Ovary (tissue), 3 donors: ENCODE data around the gene RPL12.

Source experiments
- POLR2A ChIP-seq: fragments of 450-650 bp; IDR thresholded peaks from one replicate; pipeline ENCODE4 v1.6.1; 2017; ENCODE audit warnings: antibody characterized with exemption, mild to moderate bottlenecking, moderate library complexity
- TF ChIP-seq, protein P1 (sequence below), 3 donors: fragments of 450-650 bp in 2 of 3; fragments of 200-600 bp in 1 of 3; IDR thresholded peaks; one replicate each; pipeline versions ENCODE4 v1.5.1 to v1.8.0; 2016 to 2022; ENCODE audit warnings: antibody characterized with exemption in 3 of 3, mild to moderate bottlenecking in 1 of 3
- donor health status: DM: no; HTN: no; CAD: no.

DNA sequence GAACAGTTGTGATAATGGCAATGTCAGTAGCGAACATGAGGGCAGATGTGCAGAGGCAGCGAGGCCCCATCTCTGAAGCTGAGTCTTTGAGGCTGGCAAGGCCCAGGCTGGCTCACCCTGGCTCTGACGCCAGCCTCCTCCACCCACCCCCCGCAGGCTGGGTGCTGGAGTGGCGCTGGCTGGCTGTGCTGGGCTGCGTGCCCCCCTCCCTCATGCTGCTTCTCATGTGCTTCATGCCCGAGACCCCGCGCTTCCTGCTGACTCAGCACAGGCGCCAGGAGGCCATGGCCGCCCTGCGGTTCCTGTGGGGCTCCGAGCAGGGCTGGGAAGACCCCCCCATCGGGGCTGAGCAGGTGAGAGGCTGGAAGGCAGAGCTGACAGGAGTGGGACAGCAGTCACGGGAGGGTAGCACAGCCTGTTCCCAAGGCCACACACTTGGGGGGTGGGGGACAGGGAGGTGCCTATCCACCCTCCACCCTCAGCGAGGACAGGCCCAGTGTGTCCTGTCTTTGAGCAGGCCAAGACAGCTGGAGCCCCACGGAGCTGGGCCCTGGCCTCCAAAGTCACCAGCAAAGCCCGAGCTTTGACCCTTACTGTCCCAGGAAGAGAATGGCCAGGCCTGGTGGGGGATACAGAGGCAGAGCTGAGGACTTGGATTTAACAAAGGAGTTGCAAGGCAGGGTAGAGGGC, 48.7 kb downstream of the RPL12 start:
- TF ChIP-seq, protein P1, sequence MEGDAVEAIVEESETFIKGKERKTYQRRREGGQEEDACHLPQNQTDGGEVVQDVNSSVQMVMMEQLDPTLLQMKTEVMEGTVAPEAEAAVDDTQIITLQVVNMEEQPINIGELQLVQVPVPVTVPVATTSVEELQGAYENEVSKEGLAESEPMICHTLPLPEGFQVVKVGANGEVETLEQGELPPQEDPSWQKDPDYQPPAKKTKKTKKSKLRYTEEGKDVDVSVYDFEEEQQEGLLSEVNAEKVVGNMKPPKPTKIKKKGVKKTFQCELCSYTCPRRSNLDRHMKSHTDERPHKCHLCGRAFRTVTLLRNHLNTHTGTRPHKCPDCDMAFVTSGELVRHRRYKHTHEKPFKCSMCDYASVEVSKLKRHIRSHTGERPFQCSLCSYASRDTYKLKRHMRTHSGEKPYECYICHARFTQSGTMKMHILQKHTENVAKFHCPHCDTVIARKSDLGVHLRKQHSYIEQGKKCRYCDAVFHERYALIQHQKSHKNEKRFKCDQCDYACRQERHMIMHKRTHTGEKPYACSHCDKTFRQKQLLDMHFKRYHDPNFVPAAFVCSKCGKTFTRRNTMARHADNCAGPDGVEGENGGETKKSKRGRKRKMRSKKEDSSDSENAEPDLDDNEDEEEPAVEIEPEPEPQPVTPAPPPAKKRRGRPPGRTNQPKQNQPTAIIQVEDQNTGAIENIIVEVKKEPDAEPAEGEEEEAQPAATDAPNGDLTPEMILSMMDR (IDR thresholded peaks at IDR 0.05): no peak
- TF ChIP-seq POLR2A: no peak
